ENCODE data around the gene EXOG.

The EXOG gene

DNA sequence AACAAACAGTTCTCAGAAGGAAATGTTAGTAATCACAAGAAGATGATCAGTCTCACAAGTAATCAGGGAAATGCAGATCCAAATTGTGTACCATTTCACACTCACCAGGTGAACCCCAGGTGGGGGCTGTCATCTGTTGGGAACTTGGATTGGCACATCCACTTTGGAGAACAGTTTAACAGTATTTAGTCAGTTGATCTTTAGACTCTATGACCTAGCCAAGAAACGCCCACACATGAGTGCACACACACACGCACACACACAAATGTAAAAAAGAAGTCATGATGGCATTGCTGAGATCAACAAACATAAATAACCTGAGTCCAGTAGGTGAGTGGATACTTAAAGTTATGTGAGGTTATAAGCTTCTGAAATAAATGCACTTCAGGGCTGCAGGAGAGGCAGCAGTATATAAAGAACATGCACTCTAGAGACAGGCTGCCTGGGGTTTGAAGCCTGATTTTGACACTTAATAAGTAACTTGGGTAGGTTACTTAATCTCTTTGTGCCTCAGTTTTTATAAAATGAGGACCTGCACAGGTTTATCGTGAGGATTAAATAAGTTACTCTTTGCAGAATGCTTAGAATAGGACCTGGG, 24.8 kb upstream of the EXOG start:
- in situ Hi-C loops (cut with HindIII; ENCODE audit: low sequenced_read_pairs): no loop called here

DNA sequence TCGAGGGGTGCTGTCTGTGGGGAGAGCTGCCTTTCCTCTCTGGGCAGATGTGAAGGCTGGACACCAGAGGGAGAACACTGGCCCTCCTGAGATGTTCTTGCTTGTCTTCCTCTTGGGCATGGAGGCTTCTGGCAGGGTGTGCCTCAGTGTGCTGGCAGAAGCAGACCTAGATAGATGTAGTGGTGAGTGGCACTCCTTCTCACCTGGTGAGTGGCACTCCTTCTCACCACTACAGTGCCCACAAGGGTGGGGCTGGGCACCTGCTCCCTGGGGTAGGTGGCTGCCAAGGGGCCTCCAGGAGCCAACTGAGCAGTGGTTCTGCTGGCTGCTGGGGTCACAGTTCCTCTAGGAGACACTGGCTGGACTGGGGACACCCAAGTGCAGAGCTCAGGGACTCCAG, 23.8 kb upstream of the EXOG start:
- in situ Hi-C loops (cut with HindIII; ENCODE audit: low sequenced_read_pairs): no loop called here

DNA sequence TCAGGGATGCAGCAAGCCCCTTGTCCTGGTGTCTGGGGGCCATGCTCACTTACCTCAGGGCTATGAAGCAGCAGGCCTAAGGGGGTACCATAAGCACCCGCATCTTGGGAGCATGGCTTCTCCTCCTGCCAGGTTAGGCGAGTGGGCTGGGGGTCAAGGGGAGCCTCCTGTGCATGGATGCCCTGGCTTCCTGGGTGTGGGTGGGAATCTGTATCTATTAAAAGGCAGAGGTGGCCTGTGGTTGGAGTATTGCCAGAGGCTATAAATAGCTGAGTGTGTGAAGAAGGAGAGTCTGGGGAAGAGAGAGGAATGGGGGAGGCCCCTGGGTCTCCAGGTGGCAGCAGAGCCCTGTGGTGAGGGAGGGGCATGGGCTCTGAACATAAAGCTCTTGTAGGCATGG, 22.9 kb upstream of the EXOG start:
- in situ Hi-C loops (cut with HindIII; ENCODE audit: low sequenced_read_pairs): no loop called here

DNA sequence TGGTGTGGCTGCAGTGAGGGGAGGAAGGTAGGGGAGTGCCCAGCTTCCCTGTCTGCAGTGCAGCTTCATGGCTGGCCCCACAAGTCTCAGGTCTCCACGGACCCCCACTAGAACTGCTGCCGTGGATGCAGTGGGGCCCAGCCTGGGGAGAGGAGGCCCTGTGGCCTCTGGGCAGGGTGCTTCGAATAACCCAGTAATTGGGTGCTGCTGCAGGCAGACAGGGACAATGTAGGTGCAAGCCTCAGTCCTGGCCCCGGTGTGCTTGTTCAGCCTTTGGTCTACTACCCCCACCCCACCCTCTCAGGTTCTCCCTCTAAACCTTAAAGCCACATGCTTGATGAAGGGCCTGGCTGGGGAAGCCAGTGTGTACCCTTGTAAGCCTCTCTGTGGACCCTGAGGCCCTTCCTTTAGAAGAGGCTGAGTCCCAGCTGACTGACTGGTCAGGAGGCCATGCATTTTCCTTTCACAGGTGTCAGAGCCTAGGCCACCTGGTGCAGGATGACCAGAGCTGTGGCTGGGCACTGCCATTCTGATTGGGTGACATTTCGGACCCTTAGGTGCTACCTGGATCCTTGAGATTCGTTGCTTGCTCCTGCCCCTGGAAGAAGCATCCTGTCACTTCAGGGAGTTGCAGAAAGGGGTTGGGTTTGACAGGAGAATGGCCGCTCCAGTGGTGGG, 21.1 kb upstream of the EXOG start:
- in situ Hi-C loops (cut with HindIII; ENCODE audit: low sequenced_read_pairs): no loop called here

GRCh38 chr3:38475716-38476115, 20.4 kb upstream of the EXOG start:
- in situ Hi-C loops (cut with HindIII; ENCODE audit: low sequenced_read_pairs): no loop called here

GRCh38 chr3:38476157-38476756, 19.9 kb upstream of the EXOG start:
- in situ Hi-C loops (cut with HindIII; ENCODE audit: low sequenced_read_pairs): no loop called here

- in situ Hi-C loops (cut with HindIII; ENCODE audit: low sequenced_read_pairs): no loop called here
These were observed 18.9 kb upstream of the EXOG start for GRCh38 chr3:38477057-38477820.

DNA sequence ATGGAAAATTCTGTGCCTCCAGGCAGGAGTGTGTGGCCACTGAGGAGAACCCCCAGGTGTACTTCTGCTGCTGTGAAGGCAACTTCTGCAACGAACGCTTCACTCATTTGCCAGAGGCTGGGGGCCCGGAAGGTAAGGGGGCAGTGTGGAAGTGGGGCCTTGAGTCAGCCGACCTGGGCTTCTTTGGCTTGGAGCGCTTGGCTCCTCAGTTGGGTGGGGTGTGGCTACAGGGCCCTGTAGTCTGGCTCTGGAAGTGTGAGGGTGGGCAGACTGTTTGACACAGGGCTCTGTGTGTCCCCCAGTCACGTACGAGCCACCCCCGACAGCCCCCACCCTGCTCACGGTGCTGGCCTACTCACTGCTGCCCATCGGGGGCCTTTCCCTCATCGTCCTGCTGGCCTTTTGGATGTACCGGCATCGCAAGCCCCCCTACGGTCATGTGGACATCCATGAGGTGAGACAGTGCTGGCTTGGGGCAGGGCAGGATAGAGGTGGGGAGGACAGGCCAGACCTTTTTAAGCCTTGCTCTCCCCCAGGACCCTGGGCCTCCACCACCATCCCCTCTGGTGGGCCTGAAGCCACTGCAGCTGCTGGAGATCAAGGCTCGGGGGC, 18.2 kb upstream of the EXOG start:
- in situ Hi-C loops (cut with HindIII; ENCODE audit: low sequenced_read_pairs): no loop called here

GRCh38 chr3:38478901-38479300, 17.2 kb upstream of the EXOG start:
- in situ Hi-C loops (cut with HindIII; ENCODE audit: low sequenced_read_pairs): no loop called here

GRCh38 chr3:38479431-38480092, 16.6 kb upstream of the EXOG start:
- in situ Hi-C loops (cut with HindIII; ENCODE audit: low sequenced_read_pairs): loop anchor here (5.0 kb wide), 1 partner anchor 352 kb away; no protein-coding TSS in a partner anchor

GRCh38 chr3:38480093-38480445, 16.1 kb upstream of the EXOG start:
- in situ Hi-C loops (cut with HindIII; ENCODE audit: low sequenced_read_pairs): loop anchor here (5.0 kb wide), 1 partner anchor 353 kb away; no protein-coding TSS in a partner anchor

DNA sequence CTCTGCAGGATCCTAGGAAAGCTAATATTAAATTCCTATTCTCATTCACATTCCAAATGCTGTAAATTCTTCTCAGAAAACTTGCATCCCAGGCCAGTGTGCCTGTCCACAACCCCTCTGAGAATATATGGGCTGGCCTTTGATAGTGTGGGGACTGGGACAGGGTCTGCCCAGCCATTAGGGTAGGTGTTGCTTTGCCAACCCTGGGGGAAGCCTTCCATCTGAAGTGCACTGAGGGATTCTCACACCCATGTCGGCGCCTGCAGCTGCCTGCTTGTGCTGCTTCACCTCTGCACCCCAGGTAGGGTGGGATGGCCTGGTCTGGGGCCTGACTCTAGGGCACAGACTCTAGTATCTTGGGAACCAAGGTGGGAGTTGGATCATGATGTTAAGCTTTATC, 15.2 kb upstream of the EXOG start:
- in situ Hi-C loops (cut with HindIII; ENCODE audit: low sequenced_read_pairs): loop anchor here (5.0 kb wide), 1 partner anchor 354 kb away; no protein-coding TSS in a partner anchor

GRCh38 chr3:38482951-38483350, 13.2 kb upstream of the EXOG start:
- in situ Hi-C loops (cut with HindIII; ENCODE audit: low sequenced_read_pairs): loop anchor here (5.0 kb wide), 1 partner anchor 356 kb away; no protein-coding TSS in a partner anchor

GRCh38 chr3:38487323-38487722, 8.8 kb upstream of the EXOG start:
- in situ Hi-C loops (cut with HindIII; ENCODE audit: low sequenced_read_pairs): no loop called here

- in situ Hi-C loops (cut with HindIII; ENCODE audit: low sequenced_read_pairs): no loop called here
These were observed 7.2 kb upstream of the EXOG start for GRCh38 chr3:38488949-38489348.

GRCh38 chr3:38489766-38490165, 6.4 kb upstream of the EXOG start:
- in situ Hi-C loops (cut with HindIII; ENCODE audit: low sequenced_read_pairs): loop anchor here (5.0 kb wide), 1 partner anchor 47 kb away; no protein-coding TSS in a partner anchor

DNA sequence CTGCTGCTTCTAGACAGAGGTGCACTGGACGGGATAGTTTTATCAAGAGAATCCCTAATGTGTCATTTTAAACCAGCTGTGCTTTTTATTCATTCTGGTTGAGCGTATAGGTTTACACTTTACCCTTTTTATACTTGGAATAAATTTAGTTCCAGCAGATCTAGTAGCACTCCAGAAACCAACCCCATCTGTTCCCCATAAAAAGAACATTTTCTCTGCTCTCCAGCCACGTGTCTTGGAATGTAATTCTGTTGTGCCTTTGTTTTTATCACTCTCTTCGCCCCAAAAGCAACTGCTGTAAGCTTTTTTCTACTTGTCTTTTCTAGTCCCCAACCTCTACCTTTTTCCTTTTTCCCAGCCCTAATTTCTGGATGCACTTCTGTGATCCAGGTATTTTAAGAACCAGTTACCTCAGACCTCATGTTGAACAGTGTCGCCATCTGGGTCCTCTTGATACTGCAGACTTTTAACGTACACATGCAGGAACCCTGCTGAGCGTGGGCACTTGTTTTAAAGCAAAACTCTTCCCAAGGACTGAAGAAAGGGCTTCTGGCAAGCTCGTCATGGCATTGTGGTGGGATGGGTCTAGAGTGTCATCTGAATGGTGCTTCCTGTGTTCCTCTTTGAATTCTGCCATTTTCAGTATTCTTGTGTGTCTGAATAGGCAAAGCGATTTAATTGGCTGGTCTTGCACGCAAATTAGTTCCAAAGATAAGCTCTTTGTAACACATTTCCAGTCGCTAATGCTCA, 5.7 kb upstream of the EXOG start:
- in situ Hi-C loops (cut with HindIII; ENCODE audit: low sequenced_read_pairs): loop anchor here (5.0 kb wide), 1 partner anchor 48 kb away; no protein-coding TSS in a partner anchor

DNA sequence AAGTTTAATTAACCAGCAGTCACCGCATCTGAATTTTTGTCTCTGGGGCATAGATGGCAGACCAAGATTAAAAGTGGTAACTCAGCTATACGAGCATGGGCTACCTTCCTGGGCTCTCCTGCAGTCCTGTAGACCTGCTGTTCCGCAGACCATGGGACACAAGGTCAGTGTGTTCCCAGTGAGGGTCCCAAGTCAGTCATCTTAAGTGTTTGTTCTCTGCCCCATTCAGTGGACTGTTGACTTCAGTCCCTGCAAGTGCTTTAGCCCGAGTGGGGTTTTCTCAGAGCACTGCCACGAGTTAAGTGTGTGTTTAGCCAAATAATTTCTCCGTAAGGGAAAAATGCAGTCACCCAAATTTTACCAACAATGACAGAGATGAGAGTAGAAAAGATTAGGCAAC, 4.9 kb upstream of the EXOG start:
- in situ Hi-C loops (cut with HindIII; ENCODE audit: low sequenced_read_pairs): loop anchor here (5.0 kb wide), 1 partner anchor 49 kb away; no protein-coding TSS in a partner anchor

DNA sequence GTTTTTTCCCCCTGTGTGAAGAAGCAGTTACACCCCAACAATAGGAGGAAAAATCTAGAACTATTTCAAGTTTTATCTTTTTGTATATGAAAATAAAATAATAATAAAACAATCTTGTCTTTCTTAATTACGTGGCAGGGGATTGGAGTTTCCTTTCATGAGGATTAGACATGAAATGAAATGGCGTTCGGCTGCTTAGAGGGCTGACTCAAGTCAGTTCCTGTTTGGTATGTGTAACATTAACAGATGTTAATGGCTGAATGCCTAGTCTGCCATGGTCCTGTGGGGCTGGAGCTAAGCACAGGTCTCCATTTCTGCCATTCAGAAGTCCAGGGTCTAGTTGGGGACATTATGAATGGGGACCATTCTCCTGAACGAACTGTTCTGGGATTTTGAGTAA, 3.1 kb upstream of the EXOG start:
- in situ Hi-C loops (cut with HindIII; ENCODE audit: low sequenced_read_pairs): loop anchor here (5.0 kb wide), 1 partner anchor 51 kb away; no protein-coding TSS in a partner anchor

- in situ Hi-C loops (cut with HindIII; ENCODE audit: low sequenced_read_pairs): no loop called here
These were observed 891 bp downstream of the EXOG start for GRCh38 chr3:38497031-38497430.

Measured in endothelial cell of hepatic sinusoid (primary cell).